ENCODE results near the gene MVD.

The MVD gene

GRCh38 chr16:88640498-88641247 lies 22.2 kb downstream of the MVD start:
- Mint-ChIP-seq H3K4me1 (ENCODE audit: low read depth) (peaks cover 17% of the 10 kb centered on the region), H3K36me3 (ENCODE audit: low read depth) (peaks cover 18% of the 10 kb centered on the region), H3K4me3 (no peak overlapping the region), H3K9me3 (no peaks in the 10 kb centered on the region), H3K27me3 (ENCODE audit: low read depth) (peaks cover 33% of the 10 kb centered on the region), H3K27ac (no peak overlapping the region)
- DNase-seq (ENCODE audit: low spot score), result no peak

DNA sequence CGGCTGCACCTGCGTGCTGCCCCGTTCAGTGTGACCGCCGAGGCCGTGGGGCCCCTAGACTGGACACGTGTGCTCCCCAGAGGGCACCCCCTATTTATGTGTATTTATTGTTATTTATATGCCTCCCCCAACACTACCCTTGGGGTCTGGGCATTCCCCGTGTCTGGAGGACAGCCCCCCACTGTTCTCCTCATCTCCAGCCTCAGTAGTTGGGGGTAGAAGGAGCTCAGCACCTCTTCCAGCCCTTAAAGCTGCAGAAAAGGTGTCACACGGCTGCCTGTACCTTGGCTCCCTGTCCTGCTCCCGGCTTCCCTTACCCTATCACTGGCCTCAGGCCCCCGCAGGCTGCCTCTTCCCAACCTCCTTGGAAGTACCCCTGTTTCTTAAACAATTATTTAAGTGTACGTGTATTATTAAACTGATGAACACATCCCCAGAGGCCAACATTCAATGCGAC lies 22.8 kb downstream of the MVD start:
- Mint-ChIP-seq H3K36me3 (ENCODE audit: low read depth) (peaks cover 18% of the 10 kb centered on the region), H3K27me3 (ENCODE audit: low read depth) (peaks cover 33% of the 10 kb centered on the region), H3K4me3 (no peak overlapping the region), H3K27ac (peak overlapping the region; percentile 21), H3K4me1 (ENCODE audit: low read depth) (peaks cover 21% of the 10 kb centered on the region), H3K9me3 (no peaks in the 10 kb centered on the region)
- no peak for DNase-seq (ENCODE audit: low spot score)

- Mint-ChIP-seq H3K9me3 (no peaks in the 10 kb centered on the region), H3K36me3 (ENCODE audit: low read depth) (peaks cover 15% of the 10 kb centered on the region), H3K27ac (no peak overlapping the region), H3K27me3 (ENCODE audit: low read depth) (peaks cover 33% of the 10 kb centered on the region), H3K4me1 (ENCODE audit: low read depth) (peaks cover 21% of the 10 kb centered on the region), H3K4me3 (no peak overlapping the region)
- DNase-seq (ENCODE audit: low spot score), result no peak
These were observed 23.5 kb downstream of the MVD start for GRCh38 chr16:88639231-88640038.

DNA sequence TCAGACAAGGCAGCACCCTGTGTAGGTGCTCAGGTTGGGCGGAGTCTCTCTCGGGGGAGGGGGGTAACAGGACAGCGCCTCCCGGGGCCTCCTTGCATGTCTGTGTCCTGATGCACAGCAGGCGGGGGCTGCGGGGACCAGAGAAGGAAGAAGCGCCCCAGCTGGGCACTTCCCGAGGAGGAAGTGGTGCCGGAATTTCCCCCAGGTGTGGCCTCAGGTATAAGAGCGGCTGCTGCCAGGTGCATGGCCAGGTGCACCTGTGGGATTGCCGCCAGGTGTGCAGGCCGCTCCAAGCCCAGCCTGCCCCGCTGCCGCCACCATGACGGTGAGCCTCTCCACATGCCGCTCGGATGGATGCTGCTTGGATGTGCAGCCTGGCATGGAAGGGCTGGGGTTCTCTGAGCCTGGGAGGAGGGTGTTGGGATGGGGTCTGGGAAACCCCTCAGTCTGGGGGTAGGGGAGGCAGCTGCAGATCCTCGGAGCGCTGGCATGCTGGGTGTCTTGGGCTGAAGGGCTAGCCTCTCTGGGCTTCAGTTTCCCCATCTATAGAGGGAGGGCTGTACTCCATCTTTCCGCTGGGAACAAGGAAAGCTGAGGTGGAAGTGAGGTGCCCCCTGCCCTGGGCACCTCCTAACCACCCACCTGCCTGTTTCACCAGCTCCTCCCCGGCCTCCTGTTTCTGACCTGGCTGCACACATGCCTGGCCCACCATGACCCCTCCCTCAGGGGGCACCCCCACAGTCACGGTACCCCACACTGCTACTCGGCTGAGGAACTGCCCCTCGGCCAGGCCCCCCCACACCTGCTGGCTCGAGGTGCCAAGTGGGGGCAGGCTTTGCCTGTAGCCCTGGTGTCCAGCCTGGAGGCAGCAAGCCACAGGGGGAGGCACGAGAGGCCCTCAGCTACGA lies 24.3 kb downstream of the MVD start, which contains the start of gene IL17C:
TSS of gene IL17C (plus strand) at position 250 of the 908 bp plus-strand sequence. CDS start at position 320, 70 bp downstream.
- no peak for DNase-seq (ENCODE audit: low spot score)
- H3K36me3 Mint-ChIP-seq (ENCODE audit: low read depth), result peaks cover 10% of the 10 kb centered on the region
- H3K27ac Mint-ChIP-seq, result no peak within 1 kb of the TSS
- H3K4me3 Mint-ChIP-seq, result no peak within 1 kb of the TSS
- H3K9me3 Mint-ChIP-seq, result no peaks in the 10 kb centered on the region
- peaks cover 19% of the 10 kb centered on the region for H3K4me1 Mint-ChIP-seq (ENCODE audit: low read depth)
- H3K27me3 Mint-ChIP-seq (ENCODE audit: low read depth), result peaks cover 33% of the 10 kb centered on the region

GRCh38 chr16:88636488-88637265 lies 26.2 kb downstream of the MVD start:
- Mint-ChIP-seq H3K4me1 (ENCODE audit: low read depth) (peaks cover 19% of the 10 kb centered on the region), H3K27ac (no peak overlapping the region), H3K27me3 (ENCODE audit: low read depth) (peaks cover 33% of the 10 kb centered on the region), H3K36me3 (ENCODE audit: low read depth) (peaks cover 4% of the 10 kb centered on the region), H3K9me3 (no peaks in the 10 kb centered on the region), H3K4me3 (no peak overlapping the region)
- no peak for DNase-seq (ENCODE audit: low spot score)

DNA sequence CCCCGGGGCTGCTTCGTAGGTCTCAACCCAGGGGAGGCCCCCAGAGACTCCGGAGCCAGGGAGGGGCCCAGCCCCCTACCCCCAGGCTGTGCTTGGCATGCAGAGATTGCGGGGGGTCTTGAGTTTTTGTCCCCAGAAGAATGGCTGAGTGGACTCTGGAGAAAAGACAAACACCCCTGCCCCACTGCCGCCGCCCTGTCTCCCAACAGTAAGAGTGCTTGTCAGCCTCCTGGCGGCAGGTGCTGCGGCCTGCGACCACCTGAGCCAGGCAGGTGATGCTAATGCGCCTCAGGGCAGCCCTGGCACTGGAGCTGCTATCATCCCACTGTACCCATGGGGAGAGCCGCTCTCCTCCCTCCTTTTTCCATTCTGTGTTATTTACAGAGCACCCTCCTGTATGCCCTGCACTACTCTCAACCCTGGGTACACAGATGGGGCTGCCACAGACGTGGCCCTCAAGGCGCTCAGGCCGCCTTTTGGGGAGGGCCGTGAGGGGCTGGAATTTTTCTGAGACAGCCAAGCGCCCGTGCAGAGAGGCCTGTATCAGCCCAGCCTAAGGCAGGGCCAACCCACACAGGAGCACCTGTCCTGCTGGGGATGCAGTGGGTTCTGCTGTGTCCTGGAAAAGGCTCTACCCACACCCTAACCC lies 27.1 kb downstream of the MVD start:
- no peak for DNase-seq (ENCODE audit: low spot score)
- Mint-ChIP-seq H3K27ac (no peak overlapping the region), H3K4me1 (ENCODE audit: low read depth) (peaks cover 19% of the 10 kb centered on the region), H3K4me3 (peak overlapping the region; percentile 56), H3K36me3 (ENCODE audit: low read depth) (peaks cover 12% of the 10 kb centered on the region), H3K9me3 (no peaks in the 10 kb centered on the region), H3K27me3 (ENCODE audit: low read depth) (peaks cover 30% of the 10 kb centered on the region)

DNA sequence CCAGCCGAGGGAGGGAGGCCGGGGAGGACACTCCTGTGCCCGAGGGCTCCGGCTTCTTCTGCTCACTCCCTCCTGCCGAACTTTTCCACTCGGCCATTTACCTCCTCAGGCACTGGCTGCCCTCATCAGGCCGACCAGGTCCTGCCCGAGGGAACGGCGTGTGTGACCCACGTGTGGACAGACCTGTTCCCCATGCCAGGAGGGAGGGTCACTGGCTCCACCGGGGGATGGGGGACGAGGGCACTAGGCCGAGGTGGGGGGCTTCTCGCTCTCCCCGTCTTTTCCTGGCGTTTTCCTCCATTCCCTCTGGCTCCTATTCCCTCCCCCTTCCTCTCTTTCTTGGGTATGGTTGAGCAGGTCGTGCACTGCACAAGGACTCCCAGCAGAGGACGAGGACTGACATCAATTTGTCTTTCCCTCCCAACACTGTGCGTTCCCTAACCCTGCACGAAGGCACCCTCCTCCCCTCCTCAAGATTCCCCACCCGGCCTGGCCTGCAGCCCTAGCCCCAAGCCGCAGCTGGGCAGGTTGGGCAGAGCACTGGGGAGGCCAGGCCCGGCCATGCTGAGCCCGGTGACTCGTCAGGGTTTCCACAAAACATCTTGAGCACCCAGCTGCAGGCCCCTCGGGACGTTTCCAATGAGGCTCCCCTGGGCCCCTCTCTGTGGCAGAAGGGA lies 27.8 kb downstream of the MVD start:
- Mint-ChIP-seq H3K9me3 (no peaks in the 10 kb centered on the region), H3K4me3 (peak overlapping the region; percentile 74), H3K27ac (no peak overlapping the region), H3K27me3 (ENCODE audit: low read depth) (peaks cover 24% of the 10 kb centered on the region), H3K4me1 (ENCODE audit: low read depth) (peaks cover 19% of the 10 kb centered on the region), H3K36me3 (ENCODE audit: low read depth) (peaks cover 12% of the 10 kb centered on the region)
- no peak for DNase-seq (ENCODE audit: low spot score)

DNA sequence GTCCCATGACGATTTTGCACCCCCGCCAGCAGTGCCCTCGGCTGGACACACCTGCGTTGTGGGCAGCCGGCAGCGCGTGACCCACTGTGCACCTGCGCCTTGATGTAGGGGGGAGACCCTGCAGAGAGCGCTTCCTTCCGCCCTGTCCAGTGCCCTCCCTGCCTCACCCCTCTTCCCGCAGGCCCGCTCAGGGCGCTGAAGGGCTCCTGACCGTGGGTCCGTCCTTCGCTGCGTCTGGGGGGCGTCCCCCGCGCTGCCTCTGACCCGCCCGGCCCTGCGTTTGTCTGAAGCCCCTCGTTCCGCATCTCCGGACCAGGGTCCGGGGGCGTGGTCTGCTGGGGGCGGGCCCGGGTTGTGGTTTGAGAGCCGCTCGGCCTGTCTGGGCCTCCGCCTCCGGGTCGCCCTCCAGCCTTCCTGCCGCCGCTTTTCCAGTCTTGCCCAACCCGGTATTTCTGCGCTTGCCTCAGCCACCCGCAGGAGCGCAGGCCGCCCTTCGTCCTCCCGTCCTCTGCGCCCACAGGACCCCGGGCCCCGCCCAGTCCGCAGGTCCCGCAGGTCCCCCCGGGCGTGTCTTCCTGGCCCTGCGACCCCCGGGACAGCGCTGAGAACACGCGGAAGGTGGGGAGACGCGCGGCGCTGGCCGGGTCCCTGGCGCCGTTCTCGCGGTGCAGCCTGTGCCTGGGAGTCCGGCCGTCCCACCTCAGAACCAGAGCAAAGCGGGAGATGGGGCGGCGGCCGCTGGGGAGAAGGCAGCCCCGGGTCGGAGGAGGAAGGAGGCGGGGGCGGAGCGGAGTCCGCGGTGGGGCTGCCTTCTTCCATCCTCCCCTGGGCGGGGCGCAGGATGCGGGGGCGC lies 28.5 kb downstream of the MVD start:
- peaks cover 17% of the 10 kb centered on the region for H3K4me1 Mint-ChIP-seq (ENCODE audit: low read depth)
- no peak overlapping the region for H3K27ac Mint-ChIP-seq
- no peaks in the 10 kb centered on the region for H3K9me3 Mint-ChIP-seq
- peak; percentile 69 for DNase-seq (ENCODE audit: low spot score)
- H3K4me3 Mint-ChIP-seq, result peak overlapping the region; percentile 72
- peaks cover 21% of the 10 kb centered on the region for H3K27me3 Mint-ChIP-seq (ENCODE audit: low read depth)
- peaks cover 12% of the 10 kb centered on the region for H3K36me3 Mint-ChIP-seq (ENCODE audit: low read depth)

DNA sequence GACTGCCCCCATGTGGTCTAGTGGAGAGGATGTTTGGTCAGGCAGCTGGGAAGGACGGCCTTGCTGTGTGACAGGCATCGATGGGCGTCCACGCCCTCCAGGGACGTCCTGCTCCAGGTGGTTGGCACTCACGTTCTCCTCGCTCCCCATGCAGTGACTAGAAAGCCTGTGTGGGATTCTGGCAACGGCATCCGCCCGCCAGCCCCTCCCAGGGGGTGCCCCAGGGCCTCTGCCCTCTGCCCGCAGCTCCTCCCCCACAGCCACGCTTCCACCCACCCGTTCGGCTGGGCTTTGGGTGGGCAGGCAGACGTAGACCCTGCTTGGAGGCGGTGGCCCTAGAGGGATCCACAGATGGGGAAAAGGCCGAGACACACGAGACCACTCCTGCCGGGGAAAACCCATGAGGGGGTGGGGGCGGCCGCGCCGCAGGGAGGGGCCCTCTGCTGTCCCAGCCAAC lies 29.2 kb downstream of the MVD start:
- Mint-ChIP-seq H3K4me1 (ENCODE audit: low read depth) (peaks cover 17% of the 10 kb centered on the region), H3K9me3 (no peaks in the 10 kb centered on the region), H3K27ac (no peak overlapping the region), H3K27me3 (ENCODE audit: low read depth) (peaks cover 17% of the 10 kb centered on the region), H3K4me3 (peak overlapping the region; percentile 65), H3K36me3 (ENCODE audit: low read depth) (peaks cover 12% of the 10 kb centered on the region)
- DNase-seq (ENCODE audit: low spot score), result peak; percentile 57

- DNase-seq (ENCODE audit: low spot score), result no peak
- H3K27ac Mint-ChIP-seq, result peak overlapping the region; percentile 45
- H3K36me3 Mint-ChIP-seq (ENCODE audit: low read depth), result peaks cover 17% of the 10 kb centered on the region
- H3K9me3 Mint-ChIP-seq, result no peaks in the 10 kb centered on the region
- H3K4me3 Mint-ChIP-seq, result no peak overlapping the region
- H3K27me3 Mint-ChIP-seq (ENCODE audit: low read depth), result peaks cover 9% of the 10 kb centered on the region
- H3K4me1 Mint-ChIP-seq (ENCODE audit: low read depth), result peaks cover 10% of the 10 kb centered on the region
These were observed 30.3 kb downstream of the MVD start for GRCh38 chr16:88632587-88632930.

- no peak for DNase-seq (ENCODE audit: low spot score)
- peaks cover 5% of the 10 kb centered on the region for H3K27me3 Mint-ChIP-seq (ENCODE audit: low read depth)
- H3K36me3 Mint-ChIP-seq (ENCODE audit: low read depth), result peaks cover 21% of the 10 kb centered on the region
- H3K4me1 Mint-ChIP-seq (ENCODE audit: low read depth), result peaks cover 6% of the 10 kb centered on the region
- no peaks in the 10 kb centered on the region for H3K9me3 Mint-ChIP-seq
- no peak overlapping the region for H3K4me3 Mint-ChIP-seq
- H3K27ac Mint-ChIP-seq, result no peak overlapping the region
These were observed 30.8 kb downstream of the MVD start for GRCh38 chr16:88631920-88632586.
